ENCODE measurements around the gene NUDC.

NUDC gene

GRCh38 chr1:26959270-26959669, 37.7 kb downstream of the NUDC start:
- Histone ChIP-seq H3K27me3 (ENCODE audit: control insufficient read depth, insufficient read depth, low read length) (peaks cover 14% of the 10 kb centered on the region), H3K4me1 (ENCODE audit: control insufficient read depth, insufficient read depth, low read length) (peaks cover 20% of the 10 kb centered on the region), H3K36me3 (ENCODE audit: control insufficient read depth, insufficient read depth, low read length) (no peaks in the 10 kb centered on the region), H3K9ac (ENCODE audit: low read length) (peak overlapping the region; percentile 87), H3K9me3 (ENCODE audit: control insufficient read depth, low read length) (no peaks in the 10 kb centered on the region), H3K4me3 (ENCODE audit: low read length) (peak overlapping the region; percentile 62)

- Histone ChIP-seq H3K9me3 (ENCODE audit: control insufficient read depth, low read length) (no peaks in the 10 kb centered on the region), H3K27me3 (ENCODE audit: control insufficient read depth, insufficient read depth, low read length) (peaks cover 14% of the 10 kb centered on the region), H3K36me3 (ENCODE audit: control insufficient read depth, insufficient read depth, low read length) (no peaks in the 10 kb centered on the region), H3K4me1 (ENCODE audit: control insufficient read depth, insufficient read depth, low read length) (peaks cover 20% of the 10 kb centered on the region), H3K9ac (ENCODE audit: low read length) (peak within 1 kb of the TSS; percentile 87), H3K4me3 (ENCODE audit: low read length) (peak within 1 kb of the TSS; percentile 62)
These were observed 38.4 kb downstream of the NUDC start, which contains the start of gene KDF1 for GRCh38 chr1:26959722-26960624. Gene KDF1, minus strand, starts transcription at chr1:26960468. Its CDS starts 8,088 bp downstream, at chr1:26952380.

GRCh38 chr1:26960625-26960966, 39.1 kb downstream of the NUDC start:
- H3K4me1 ChIP-seq (ENCODE audit: control insufficient read depth, insufficient read depth, low read length): peaks cover 20% of the 10 kb centered on the region
- no peaks in the 10 kb centered on the region for H3K9me3 ChIP-seq (ENCODE audit: control insufficient read depth, low read length)
- peak overlapping the region; percentile 62 for H3K4me3 ChIP-seq (ENCODE audit: low read length)
- peaks cover 14% of the 10 kb centered on the region for H3K27me3 ChIP-seq (ENCODE audit: control insufficient read depth, insufficient read depth, low read length)
- no peaks in the 10 kb centered on the region for H3K36me3 ChIP-seq (ENCODE audit: control insufficient read depth, insufficient read depth, low read length)
- peak overlapping the region; percentile 87 for H3K9ac ChIP-seq (ENCODE audit: low read length)

- Histone ChIP-seq H3K27me3 (ENCODE audit: control insufficient read depth, insufficient read depth, low read length) (peaks cover 14% of the 10 kb centered on the region), H3K4me1 (ENCODE audit: control insufficient read depth, insufficient read depth, low read length) (peaks cover 22% of the 10 kb centered on the region), H3K9ac (ENCODE audit: low read length) (no peak overlapping the region), H3K4me3 (ENCODE audit: low read length) (no peak overlapping the region), H3K36me3 (ENCODE audit: control insufficient read depth, insufficient read depth, low read length) (no peaks in the 10 kb centered on the region), H3K9me3 (ENCODE audit: control insufficient read depth, low read length) (no peaks in the 10 kb centered on the region)
These were observed 40.3 kb downstream of the NUDC start for GRCh38 chr1:26961826-26962225.

GRCh38 chr1:26965213-26965612, 43.7 kb downstream of the NUDC start:
- H3K4me3 ChIP-seq (ENCODE audit: low read length): no peak overlapping the region
- no peak overlapping the region for H3K9ac ChIP-seq (ENCODE audit: low read length)
- peaks cover 43% of the 10 kb centered on the region for H3K4me1 ChIP-seq (ENCODE audit: control insufficient read depth, insufficient read depth, low read length)
- H3K27me3 ChIP-seq (ENCODE audit: control insufficient read depth, insufficient read depth, low read length): peaks cover 8% of the 10 kb centered on the region
- H3K36me3 ChIP-seq (ENCODE audit: control insufficient read depth, insufficient read depth, low read length): no peaks in the 10 kb centered on the region
- H3K9me3 ChIP-seq (ENCODE audit: control insufficient read depth, low read length): no peaks in the 10 kb centered on the region

GRCh38 chr1:26965628-26966027, 44.1 kb downstream of the NUDC start:
- Histone ChIP-seq H3K9me3 (ENCODE audit: control insufficient read depth, low read length) (no peaks in the 10 kb centered on the region), H3K27me3 (ENCODE audit: control insufficient read depth, insufficient read depth, low read length) (peaks cover 4% of the 10 kb centered on the region), H3K9ac (ENCODE audit: low read length) (no peak overlapping the region), H3K4me1 (ENCODE audit: control insufficient read depth, insufficient read depth, low read length) (peaks cover 46% of the 10 kb centered on the region), H3K36me3 (ENCODE audit: control insufficient read depth, insufficient read depth, low read length) (no peaks in the 10 kb centered on the region), H3K4me3 (ENCODE audit: low read length) (no peak overlapping the region)

GRCh38 chr1:26970810-26971209, 49.3 kb downstream of the NUDC start:
- H3K4me3 ChIP-seq (ENCODE audit: low read length): peak overlapping the region; percentile 1

GRCh38 chr1:26971590-26971989, 50.0 kb downstream of the NUDC start:
- H3K9me3 ChIP-seq (ENCODE audit: control insufficient read depth, low read length): no peaks in the 10 kb centered on the region
- H3K36me3 ChIP-seq (ENCODE audit: control insufficient read depth, insufficient read depth, low read length): no peaks in the 10 kb centered on the region
- H3K27me3 ChIP-seq (ENCODE audit: control insufficient read depth, insufficient read depth, low read length): no peaks in the 10 kb centered on the region
- peak overlapping the region; percentile 62 for H3K9ac ChIP-seq (ENCODE audit: low read length)
- H3K4me1 ChIP-seq (ENCODE audit: control insufficient read depth, insufficient read depth, low read length): peaks cover 74% of the 10 kb centered on the region
- H3K4me3 ChIP-seq (ENCODE audit: low read length): peak overlapping the region; percentile 26

More at GRCh38 chr1:26970810-26971209, 49.3 kb downstream of the NUDC start:
- Histone ChIP-seq H3K36me3 (ENCODE audit: control insufficient read depth, insufficient read depth, low read length) (no peaks in the 10 kb centered on the region), H3K4me1 (ENCODE audit: control insufficient read depth, insufficient read depth, low read length) (peaks cover 74% of the 10 kb centered on the region), H3K9ac (ENCODE audit: low read length) (peak overlapping the region; percentile 57), H3K9me3 (ENCODE audit: control insufficient read depth, low read length) (no peaks in the 10 kb centered on the region), H3K27me3 (ENCODE audit: control insufficient read depth, insufficient read depth, low read length) (no peaks in the 10 kb centered on the region)

- no peaks in the 10 kb centered on the region for H3K27me3 ChIP-seq (ENCODE audit: control insufficient read depth, insufficient read depth, low read length)
- peak overlapping the region; percentile 62 for H3K9ac ChIP-seq (ENCODE audit: low read length)
- H3K4me3 ChIP-seq (ENCODE audit: low read length): no peak overlapping the region
- H3K9me3 ChIP-seq (ENCODE audit: control insufficient read depth, low read length): no peaks in the 10 kb centered on the region
- H3K36me3 ChIP-seq (ENCODE audit: control insufficient read depth, insufficient read depth, low read length): no peaks in the 10 kb centered on the region
- H3K4me1 ChIP-seq (ENCODE audit: control insufficient read depth, insufficient read depth, low read length): peaks cover 67% of the 10 kb centered on the region
These were observed 50.8 kb downstream of the NUDC start for GRCh38 chr1:26972390-26972789.

- Histone ChIP-seq H3K4me1 (ENCODE audit: control insufficient read depth, insufficient read depth, low read length) (peaks cover 67% of the 10 kb centered on the region), H3K9ac (ENCODE audit: low read length) (no peak overlapping the region), H3K4me3 (ENCODE audit: low read length) (no peak overlapping the region), H3K9me3 (ENCODE audit: control insufficient read depth, low read length) (no peaks in the 10 kb centered on the region), H3K27me3 (ENCODE audit: control insufficient read depth, insufficient read depth, low read length) (no peaks in the 10 kb centered on the region), H3K36me3 (ENCODE audit: control insufficient read depth, insufficient read depth, low read length) (no peaks in the 10 kb centered on the region)
These were observed 51.3 kb downstream of the NUDC start for GRCh38 chr1:26972821-26973220.

- no peak overlapping the region for H3K9ac ChIP-seq (ENCODE audit: low read length)
- peaks cover 38% of the 10 kb centered on the region for H3K4me1 ChIP-seq (ENCODE audit: control insufficient read depth, insufficient read depth, low read length)
- H3K9me3 ChIP-seq (ENCODE audit: control insufficient read depth, low read length): no peaks in the 10 kb centered on the region
- no peaks in the 10 kb centered on the region for H3K36me3 ChIP-seq (ENCODE audit: control insufficient read depth, insufficient read depth, low read length)
- no peak overlapping the region for H3K4me3 ChIP-seq (ENCODE audit: low read length)
- H3K27me3 ChIP-seq (ENCODE audit: control insufficient read depth, insufficient read depth, low read length): no peaks in the 10 kb centered on the region
These were observed 55.3 kb downstream of the NUDC start for GRCh38 chr1:26976621-26977510.

- no peaks in the 10 kb centered on the region for H3K27me3 ChIP-seq (ENCODE audit: control insufficient read depth, insufficient read depth, low read length)
- no peak overlapping the region for H3K9ac ChIP-seq (ENCODE audit: low read length)
- H3K4me1 ChIP-seq (ENCODE audit: control insufficient read depth, insufficient read depth, low read length): peaks cover 18% of the 10 kb centered on the region
- no peaks in the 10 kb centered on the region for H3K36me3 ChIP-seq (ENCODE audit: control insufficient read depth, insufficient read depth, low read length)
- H3K9me3 ChIP-seq (ENCODE audit: control insufficient read depth, low read length): no peaks in the 10 kb centered on the region
- H3K4me3 ChIP-seq (ENCODE audit: low read length): no peak overlapping the region
These were observed 57.4 kb downstream of the NUDC start for GRCh38 chr1:26978901-26979300.

All from mucosa of stomach (tissue), 1 donor.